GM21528 (cell line): ENCODE data around the gene AIG1.

Experiments used
- ATAC-seq: cut with Tn5 transposase; IDR thresholded peaks from one replicate; pipeline ENCODE4 v1.9.1; 2021; ENCODE audit warnings: mild to moderate bottlenecking, moderate library complexity; ENCODE audit not compliant: unreplicated experiment, low FRiP score

The AIG1 gene

GRCh38 chr6:143187238-143187923 lies 126.7 kb downstream of the AIG1 start:
- no peak for ATAC-seq

GRCh38 chr6:143188292-143188691 lies 127.6 kb downstream of the AIG1 start:
- no peak for ATAC-seq

- no peak for ATAC-seq
Measured at GRCh38 chr6:143191361-143191760, 130.7 kb downstream of the AIG1 start.

- ATAC-seq, result no peak
Measured at GRCh38 chr6:143192766-143193165, 132.1 kb downstream of the AIG1 start.

- no peak for ATAC-seq
Measured at GRCh38 chr6:143193571-143194094, 132.9 kb downstream of the AIG1 start.

GRCh38 chr6:143194095-143194589 lies 133.5 kb downstream of the AIG1 start:
- ATAC-seq, result no peak

- ATAC-seq, result no peak
Measured at GRCh38 chr6:143195349-143195845, 134.7 kb downstream of the AIG1 start.

GRCh38 chr6:143196525-143197225 lies 136.0 kb downstream of the AIG1 start:
- no peak for ATAC-seq

GRCh38 chr6:143197377-143197776 lies 136.7 kb downstream of the AIG1 start:
- ATAC-seq, result no peak

GRCh38 chr6:143198312-143198711 lies 137.6 kb downstream of the AIG1 start:
- ATAC-seq, result no peak

GRCh38 chr6:143199291-143199690 lies 138.6 kb downstream of the AIG1 start:
- no peak for ATAC-seq

- ATAC-seq, result no peak
Measured at GRCh38 chr6:143200167-143200770, 139.6 kb downstream of the AIG1 start.

- no peak for ATAC-seq
Measured at GRCh38 chr6:143204045-143204444, 143.4 kb downstream of the AIG1 start.

GRCh38 chr6:143205131-143205535 lies 144.4 kb downstream of the AIG1 start:
- no peak for ATAC-seq

GRCh38 chr6:143205585-143205984 lies 144.9 kb downstream of the AIG1 start:
- ATAC-seq, result no peak

GRCh38 chr6:143205991-143206390 lies 145.3 kb downstream of the AIG1 start:
- no peak for ATAC-seq

- no peak for ATAC-seq
Measured at GRCh38 chr6:143206550-143206949, 145.9 kb downstream of the AIG1 start.

- no peak for ATAC-seq
Measured at GRCh38 chr6:143210420-143210819, 149.7 kb downstream of the AIG1 start.

- no peak for ATAC-seq
Measured at GRCh38 chr6:143213859-143214376, 153.2 kb downstream of the AIG1 start.

- ATAC-seq, result no peak
Measured at GRCh38 chr6:143215363-143215762, 154.7 kb downstream of the AIG1 start.

GRCh38 chr6:143215771-143216170 lies 155.1 kb downstream of the AIG1 start:
- ATAC-seq, result no peak
